NT2/D1 (cell line): Measurements from ENCODE around the gene CDCP1.

Experiments
- YY1 ChIP-seq: IDR thresholded peaks from 2 replicates; pipeline ENCODE4 v1.6.1; 2011; ENCODE audit not compliant: insufficient read length, insufficient read depth
- ZNF274 ChIP-seq: IDR thresholded peaks from 2 replicates; pipeline ENCODE4 v1.6.1; 2011; ENCODE audit warnings: mild to moderate bottlenecking, low read depth, low read length

DNA sequence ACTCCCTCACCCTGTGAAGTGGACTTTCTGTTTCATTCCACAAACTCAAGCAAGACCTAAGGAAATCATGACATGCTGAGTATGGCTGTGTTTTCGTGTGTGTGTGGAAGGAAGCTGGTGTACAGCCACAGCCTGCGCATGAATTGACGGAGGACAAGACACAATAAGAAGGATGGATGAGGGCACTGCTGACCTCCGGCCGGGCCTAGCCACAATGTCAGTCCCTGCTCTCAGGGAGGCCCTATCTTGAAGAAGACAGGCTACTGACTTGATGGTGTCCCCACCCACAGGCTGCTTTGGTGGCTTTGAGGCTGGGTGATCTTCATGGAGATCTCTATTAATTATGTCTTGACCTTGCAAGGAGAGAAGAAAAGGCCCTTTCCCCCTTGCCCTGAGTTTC is 39.3 kb upstream of the CDCP1 start:
- TF ChIP-seq YY1 (no peak), ZNF274 (no peak)
